OCI-LY3 (cell line): ENCODE results near the gene NT5C3A.

Experiments used
- H2AFZ ChIP-seq: fragments of 200-600, 300-600 bp; shearing (Covaris generic); 2 replicates; pipeline ENCODE4 v1.6.0; 2014; ENCODE audit warnings: antibody characterized with exemption, low read depth, low read length
- H3K27ac ChIP-seq: fragments of 200-600, 300-600 bp; sonication (generic); 2 replicates; pipeline ENCODE4 v1.5.1; 2014; ENCODE audit warnings: mild to moderate bottlenecking, low read length, moderate library complexity, mixed read lengths
- H3K27me3 ChIP-seq: fragments of 200-600, 300-600 bp; sonication (generic); 2 replicates; pipeline ENCODE4 v1.6.1; 2014; ENCODE audit warnings: low read depth, low read length, mixed read lengths
- H3K36me3 ChIP-seq: fragments of 200-600, 300-600 bp; sonication (generic); replicated peaks from 2 replicates; pipeline ENCODE3; 2014; ENCODE audit warnings: low read depth, low read length, mixed read lengths
- H3K4me1 ChIP-seq: fragments of 300-600, 200-600 bp; sonication (generic); 2 replicates; pipeline ENCODE4 v1.6.1; 2014; ENCODE audit warnings: low read length, mixed read lengths
- H3K4me2 ChIP-seq: fragments of 200-600, 300-600 bp; sonication (generic); 2 replicates; pipeline ENCODE4 v1.6.1; 2014; ENCODE audit warnings: low read length, mixed read lengths
- H3K4me3 ChIP-seq: fragments of 300-600, 200-600 bp; sonication (generic); 2 replicates; pipeline ENCODE4 v1.5.1; 2014; ENCODE audit warnings: antibody characterized with exemption, mild to moderate bottlenecking, low read length, moderate library complexity
- H3K79me2 ChIP-seq: fragments of 300-600, 200-600 bp; shearing (Covaris generic); 2 replicates; pipeline ENCODE4 v1.6.1; 2014; ENCODE audit warnings: mild to moderate bottlenecking, low read length, mixed read lengths
- H3K9ac ChIP-seq: fragments of 300-600, 200-600 bp; shearing (Covaris generic); 2 replicates; pipeline ENCODE4 v1.6.0; 2014; ENCODE audit warnings: mild to moderate bottlenecking, low read length, moderate library complexity
- H3K9me3 ChIP-seq: fragments of 200-600, 300-600 bp; shearing (Covaris generic); 2 replicates; pipeline ENCODE4 v1.6.1; 2014; ENCODE audit warnings: low read length, mixed read lengths; ENCODE audit not compliant: insufficient read depth
- H4K20me1 ChIP-seq: fragments of 200-600, 300-600 bp; sonication (generic); 2 replicates; pipeline ENCODE4 v1.6.1; 2016; ENCODE audit warnings: low read length, mixed read lengths; ENCODE audit not compliant: insufficient read depth
- EZH2phosphoT487 ChIP-seq: fragments of 200-600 bp; shearing (Covaris generic); IDR thresholded peaks from 2 replicates; pipeline ENCODE4 v1.6.1; 2018; ENCODE audit warnings: antibody characterized with exemption, mixed run types, low read depth
- TF ChIP-seq, protein P1 (sequence below): fragments of 200-600, 300-600 bp; sonication (generic); IDR thresholded peaks from 2 replicates; pipeline ENCODE4 v1.5.1; 2014; ENCODE audit warnings: antibody characterized with exemption, low read length, low read depth

Gene NT5C3A

GRCh38 chr7:33073243-33073642, 10.7 kb upstream of the NT5C3A start:
- TF ChIP-seq, protein P1, sequence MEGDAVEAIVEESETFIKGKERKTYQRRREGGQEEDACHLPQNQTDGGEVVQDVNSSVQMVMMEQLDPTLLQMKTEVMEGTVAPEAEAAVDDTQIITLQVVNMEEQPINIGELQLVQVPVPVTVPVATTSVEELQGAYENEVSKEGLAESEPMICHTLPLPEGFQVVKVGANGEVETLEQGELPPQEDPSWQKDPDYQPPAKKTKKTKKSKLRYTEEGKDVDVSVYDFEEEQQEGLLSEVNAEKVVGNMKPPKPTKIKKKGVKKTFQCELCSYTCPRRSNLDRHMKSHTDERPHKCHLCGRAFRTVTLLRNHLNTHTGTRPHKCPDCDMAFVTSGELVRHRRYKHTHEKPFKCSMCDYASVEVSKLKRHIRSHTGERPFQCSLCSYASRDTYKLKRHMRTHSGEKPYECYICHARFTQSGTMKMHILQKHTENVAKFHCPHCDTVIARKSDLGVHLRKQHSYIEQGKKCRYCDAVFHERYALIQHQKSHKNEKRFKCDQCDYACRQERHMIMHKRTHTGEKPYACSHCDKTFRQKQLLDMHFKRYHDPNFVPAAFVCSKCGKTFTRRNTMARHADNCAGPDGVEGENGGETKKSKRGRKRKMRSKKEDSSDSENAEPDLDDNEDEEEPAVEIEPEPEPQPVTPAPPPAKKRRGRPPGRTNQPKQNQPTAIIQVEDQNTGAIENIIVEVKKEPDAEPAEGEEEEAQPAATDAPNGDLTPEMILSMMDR = no peak
- TF ChIP-seq EZH2phosphoT487 = no peak
- Histone ChIP-seq H4K20me1 (no peaks in the 10 kb centered on the region), H3K4me2 (no peak overlapping the region), H3K79me2 (no peaks in the 10 kb centered on the region), H3K4me3 (no peak overlapping the region), H2AFZ (no peak overlapping the region), H3K36me3 (no peaks in the 10 kb centered on the region), H3K9me3 (no peaks in the 10 kb centered on the region), H3K27ac (no peak overlapping the region), H3K9ac (no peak overlapping the region), H3K27me3 (no peaks in the 10 kb centered on the region), H3K4me1 (no peaks in the 10 kb centered on the region)

GRCh38 chr7:33072471-33072870, 9.9 kb upstream of the NT5C3A start:
- no peak overlapping the region for H3K9ac ChIP-seq
- H3K4me1 ChIP-seq = no peaks in the 10 kb centered on the region
- TF ChIP-seq EZH2phosphoT487 = no peak
- TF ChIP-seq, protein P1 = no peak
- H3K27me3 ChIP-seq = no peaks in the 10 kb centered on the region
- no peaks in the 10 kb centered on the region for H3K36me3 ChIP-seq
- H2AFZ ChIP-seq = no peak overlapping the region
- H3K4me2 ChIP-seq = no peak overlapping the region
- H3K9me3 ChIP-seq = no peaks in the 10 kb centered on the region
- H3K4me3 ChIP-seq = no peak overlapping the region
- H3K27ac ChIP-seq = no peak overlapping the region
- no peaks in the 10 kb centered on the region for H3K79me2 ChIP-seq
- H4K20me1 ChIP-seq = no peaks in the 10 kb centered on the region

- H3K9me3 ChIP-seq = no peaks in the 10 kb centered on the region
- no peaks in the 10 kb centered on the region for H3K27me3 ChIP-seq
- no peak overlapping the region for H3K4me2 ChIP-seq
- H3K79me2 ChIP-seq = no peaks in the 10 kb centered on the region
- no peaks in the 10 kb centered on the region for H4K20me1 ChIP-seq
- no peak overlapping the region for H3K27ac ChIP-seq
- H3K4me3 ChIP-seq = no peak overlapping the region
- H3K36me3 ChIP-seq = no peaks in the 10 kb centered on the region
- H3K4me1 ChIP-seq = no peaks in the 10 kb centered on the region
- H2AFZ ChIP-seq = no peak overlapping the region
- H3K9ac ChIP-seq = no peak overlapping the region
- TF ChIP-seq, protein P1 = no peak
- TF ChIP-seq EZH2phosphoT487 = no peak
Measured at GRCh38 chr7:33070831-33071230, 8.3 kb upstream of the NT5C3A start.

- Histone ChIP-seq H3K9ac (no peak overlapping the region), H3K36me3 (no peaks in the 10 kb centered on the region), H2AFZ (no peak overlapping the region), H3K27ac (no peak overlapping the region), H3K4me2 (no peak overlapping the region), H3K4me3 (no peak overlapping the region), H3K4me1 (no peaks in the 10 kb centered on the region), H3K27me3 (no peaks in the 10 kb centered on the region), H3K9me3 (no peaks in the 10 kb centered on the region), H4K20me1 (no peaks in the 10 kb centered on the region), H3K79me2 (no peaks in the 10 kb centered on the region)
- no peak for TF ChIP-seq EZH2phosphoT487
- TF ChIP-seq, protein P1 = no peak
Measured at GRCh38 chr7:33070277-33070676, 7.7 kb upstream of the NT5C3A start.
